PC-3 (cell line): ENCODE measurements around the gene ST14. TPM values are rescaled to one million over a fixed set of nuclear protein-coding genes. Genes with fewer than 3 reads are reported as not detected.

ENCODE experiments used
- ATAC-seq: fragments of 200-7000 bp; cut with Tn5 transposase; 2 replicates; pipeline ENCODE4 v1.9.1; 2020; ENCODE audit warnings: mild to moderate bottlenecking, moderate library complexity
- BruUV-seq: library from RNA; stranded (reverse); fragments of 400-500 nt; replicated peaks from 2 replicates; lab custom pipeline; 2021; lab: Mats Ljungman, UMichigan
- CTCF ChIA-PET: fragments of 300-600 bp; sonication (Branson Sonifier 250); formaldehyde crosslinking; loops from one replicate; lab custom pipeline; 2022; ENCODE audit warnings: antibody characterized with exemption; lab: Charles Lee
- POLR2A ChIA-PET: fragments of 300-600 bp; sonication (Branson Sonifier 250); formaldehyde crosslinking; loops from one replicate; lab custom pipeline; 2022; ENCODE audit warnings: antibody characterized with exemption; ENCODE audit not compliant: unreplicated experiment; lab: Charles Lee
- DNase-seq: peaks from one replicate; pipeline ENCODE4 v3.0.0-alpha.2; 2015
- H2AFZ ChIP-seq: fragments of 300-600 bp; sonication (generic); 2 replicates; pipeline ENCODE4 v1.6.0; 2016; ENCODE audit warnings: antibody characterized with exemption, low read length
- H3F3A ChIP-seq: fragments of 300-600 bp; sonication (generic); one replicate; pipeline ENCODE4 v1.6.0; 2017; ENCODE audit warnings: antibody characterized with exemption, low read length, control low read depth, mild to moderate bottlenecking; ENCODE audit not compliant: unreplicated experiment
- H3K27ac ChIP-seq: fragments of 300-600 bp; sonication (generic); 2 replicates; pipeline ENCODE4 v1.5.1; 2016; ENCODE audit warnings: mild to moderate bottlenecking, low read length
- H3K27me3 ChIP-seq: fragments of 300-600 bp; sonication (generic); 2 replicates; pipeline ENCODE4 v1.6.1; 2016; ENCODE audit warnings: low read length, mixed read lengths
- H3K36me3 ChIP-seq: fragments of 300-600 bp; sonication (generic); 2 replicates; pipeline ENCODE4 v1.6.1; 2016; ENCODE audit warnings: low read depth, mixed run types, low read length, mixed read lengths
- H3K4me1 ChIP-seq: fragments of 300-600 bp; sonication (generic); 2 replicates; pipeline ENCODE4 v1.5.1; 2016; ENCODE audit warnings: low read length; ENCODE audit not compliant: insufficient read depth
- H3K4me2 ChIP-seq: fragments of 300-600 bp; sonication (generic); 2 replicates; pipeline ENCODE4 v1.6.0; 2016; ENCODE audit warnings: low read length
- H3K4me3 ChIP-seq: fragments of 300-600 bp; sonication (generic); 2 replicates; pipeline ENCODE4 v1.5.1; 2016; ENCODE audit warnings: mild to moderate bottlenecking, low read length, mixed read lengths
- H3K79me2 ChIP-seq: fragments of 300-600 bp; sonication (generic); 2 replicates; pipeline ENCODE4 v1.6.1; 2017; ENCODE audit warnings: low read length, mixed read lengths
- H3K9ac ChIP-seq: fragments of 300-600 bp; sonication (generic); 2 replicates; pipeline ENCODE4 v1.6.0; 2016; ENCODE audit warnings: mild to moderate bottlenecking, low read length
- H3K9me2 ChIP-seq: fragments of 300-600 bp; sonication (generic); replicated peaks from 2 replicates; pipeline ENCODE4 v1.6.1; 2016; ENCODE audit warnings: mixed run types, low read length, mixed read lengths
- H3K9me3 ChIP-seq: fragments of 300-600 bp; sonication (generic); 2 replicates; pipeline ENCODE4 v1.6.1; 2016; ENCODE audit warnings: low read length, mixed read lengths
- H4K20me1 ChIP-seq: fragments of 300-600 bp; sonication (generic); 2 replicates; pipeline ENCODE4 v1.6.1; 2016; ENCODE audit warnings: low read length, mixed read lengths
- EZH2 ChIP-seq: fragments of 300-600 bp; sonication (generic); IDR thresholded peaks from one replicate; pipeline ENCODE4 v1.6.1; 2017; ENCODE audit warnings: antibody characterized with exemption, mild to moderate bottlenecking, low read length; ENCODE audit not compliant: unreplicated experiment
- EZH2phosphoT487 ChIP-seq: fragments of 300-600 bp; sonication (generic); IDR thresholded peaks from 2 replicates; pipeline ENCODE4 v1.6.1; 2018; ENCODE audit warnings: mild to moderate bottlenecking, antibody characterized with exemption, low read length, borderline replicate concordance
- intact Hi-C: fragments of 100-400 bp; cut with micrococcal nuclease; formaldehyde crosslinking; loops from 2 replicates; pipeline ENCODE4 v1.9.0; 2023
- total RNA-seq: library from RNA; depleted of rRNA; stranded (reverse); fragments of >200 nt; gene quantifications from 2 replicates; pipeline ENCODE4 v1.2.3, GENCODE V29; 2014
- TF ChIP-seq, protein P1 (sequence below): fragments of 300-600 bp; sonication (generic); conservative IDR thresholded peaks from 2 replicates; pipeline ENCODE4 v1.5.1; 2017; ENCODE audit warnings: antibody characterized with exemption, low read depth, mild to moderate bottlenecking, low read length

ST14 gene
- total RNA-seq, 1 experiment from 2014 or later, result 231 TPM

DNA sequence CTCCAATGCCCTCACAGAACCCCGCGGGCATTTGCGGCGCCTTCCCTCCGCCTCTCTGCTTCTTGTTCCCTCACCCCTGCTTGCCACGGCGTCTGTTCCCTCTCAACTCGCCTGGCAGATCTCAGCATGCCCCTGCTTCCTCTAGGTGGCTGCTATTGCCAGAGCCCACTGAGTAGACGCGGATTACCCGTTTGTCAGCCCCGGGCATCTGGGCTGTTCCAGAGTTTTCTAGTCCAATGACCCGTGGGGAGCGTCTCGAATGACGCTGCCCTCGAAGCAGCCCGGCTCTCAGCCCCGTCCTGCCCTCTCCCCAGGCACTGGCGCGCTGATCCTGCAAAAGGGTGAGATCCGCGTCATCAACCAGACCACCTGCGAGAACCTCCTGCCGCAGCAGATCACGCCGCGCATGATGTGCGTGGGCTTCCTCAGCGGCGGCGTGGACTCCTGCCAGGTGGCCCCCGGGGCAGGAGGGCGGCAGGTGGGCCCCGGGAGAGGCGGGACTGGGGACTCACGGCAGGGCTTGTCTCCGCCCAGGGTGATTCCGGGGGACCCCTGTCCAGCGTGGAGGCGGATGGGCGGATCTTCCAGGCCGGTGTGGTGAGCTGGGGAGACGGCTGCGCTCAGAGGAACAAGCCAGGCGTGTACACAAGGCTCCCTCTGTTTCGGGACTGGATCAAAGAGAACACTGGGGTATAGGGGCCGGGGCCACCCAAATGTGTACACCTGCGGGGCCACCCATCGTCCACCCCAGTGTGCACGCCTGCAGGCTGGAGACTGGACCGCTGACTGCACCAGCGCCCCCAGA is 49.7 kb downstream of the ST14 start:
- Histone ChIP-seq H2AFZ (no peak overlapping the region), H3K27ac (no peak overlapping the region), H3K4me1 (no peaks in the 10 kb centered on the region; the same call in 1 of the 2 replicates), H3K4me3 (no peak overlapping the region), H3K9me3 (no peaks in the 10 kb centered on the region), H3K36me3 (peaks cover 7% of the 10 kb centered on the region), H3F3A (no peaks in the 10 kb centered on the region), H4K20me1 (no peaks in the 10 kb centered on the region), H3K79me2 (no peaks in the 10 kb centered on the region), H3K9me2 (no peaks in the 10 kb centered on the region), H3K9ac (no peak overlapping the region), H3K27me3 (no peaks in the 10 kb centered on the region), H3K4me2 (no peak overlapping the region)
- BruUV-seq, result no TSS peak
- POLR2A ChIA-PET, result no interaction called here
- TF ChIP-seq EZH2phosphoT487 (no peak), EZH2 (no peak)
- TF ChIP-seq, protein P1, sequence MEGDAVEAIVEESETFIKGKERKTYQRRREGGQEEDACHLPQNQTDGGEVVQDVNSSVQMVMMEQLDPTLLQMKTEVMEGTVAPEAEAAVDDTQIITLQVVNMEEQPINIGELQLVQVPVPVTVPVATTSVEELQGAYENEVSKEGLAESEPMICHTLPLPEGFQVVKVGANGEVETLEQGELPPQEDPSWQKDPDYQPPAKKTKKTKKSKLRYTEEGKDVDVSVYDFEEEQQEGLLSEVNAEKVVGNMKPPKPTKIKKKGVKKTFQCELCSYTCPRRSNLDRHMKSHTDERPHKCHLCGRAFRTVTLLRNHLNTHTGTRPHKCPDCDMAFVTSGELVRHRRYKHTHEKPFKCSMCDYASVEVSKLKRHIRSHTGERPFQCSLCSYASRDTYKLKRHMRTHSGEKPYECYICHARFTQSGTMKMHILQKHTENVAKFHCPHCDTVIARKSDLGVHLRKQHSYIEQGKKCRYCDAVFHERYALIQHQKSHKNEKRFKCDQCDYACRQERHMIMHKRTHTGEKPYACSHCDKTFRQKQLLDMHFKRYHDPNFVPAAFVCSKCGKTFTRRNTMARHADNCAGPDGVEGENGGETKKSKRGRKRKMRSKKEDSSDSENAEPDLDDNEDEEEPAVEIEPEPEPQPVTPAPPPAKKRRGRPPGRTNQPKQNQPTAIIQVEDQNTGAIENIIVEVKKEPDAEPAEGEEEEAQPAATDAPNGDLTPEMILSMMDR, result no peak
- CTCF ChIA-PET, result no interaction called here
- intact Hi-C loops, result no loop called here
- DNase-seq (no peak), ATAC-seq (no peak)

DNA sequence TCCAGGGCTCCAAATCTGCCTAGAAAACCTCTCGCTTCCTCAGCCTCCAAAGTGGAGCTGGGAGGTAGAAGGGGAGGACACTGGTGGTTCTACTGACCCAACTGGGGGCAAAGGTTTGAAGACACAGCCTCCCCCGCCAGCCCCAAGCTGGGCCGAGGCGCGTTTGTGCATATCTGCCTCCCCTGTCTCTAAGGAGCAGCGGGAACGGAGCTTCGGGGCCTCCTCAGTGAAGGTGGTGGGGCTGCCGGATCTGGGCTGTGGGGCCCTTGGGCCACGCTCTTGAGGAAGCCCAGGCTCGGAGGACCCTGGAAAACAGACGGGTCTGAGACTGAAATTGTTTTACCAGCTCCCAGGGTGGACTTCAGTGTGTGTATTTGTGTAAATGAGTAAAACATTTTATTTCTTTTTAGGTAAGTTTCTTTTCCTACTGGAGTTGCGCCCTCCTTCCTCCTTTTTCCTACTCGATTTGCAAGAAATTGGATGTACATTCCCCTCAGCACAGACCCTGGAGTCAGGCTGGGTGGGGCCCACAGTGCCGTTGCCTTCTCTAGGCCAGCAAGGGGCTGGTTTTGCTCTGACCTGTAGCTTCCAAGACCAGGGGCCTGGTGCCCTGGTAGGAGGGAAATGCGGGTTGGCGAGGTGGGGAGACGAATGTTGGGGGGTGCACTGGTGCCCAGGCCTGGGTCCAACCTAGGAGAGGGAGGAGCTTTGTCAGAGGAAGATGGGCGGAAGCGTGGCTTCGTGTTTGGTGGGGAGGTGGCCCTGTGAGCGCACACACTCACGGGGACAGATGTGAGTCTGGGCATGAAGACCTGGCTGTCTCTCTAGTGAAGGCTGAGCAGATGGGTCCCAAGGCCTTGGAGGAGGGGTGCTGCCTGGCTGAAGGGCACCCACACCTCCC is 50.6 kb downstream of the ST14 start:
- Histone ChIP-seq H3K9me2 (no peaks in the 10 kb centered on the region), H3K27me3 (no peaks in the 10 kb centered on the region), H3K79me2 (no peaks in the 10 kb centered on the region), H3F3A (no peaks in the 10 kb centered on the region), H3K9me3 (no peaks in the 10 kb centered on the region), H2AFZ (no peak overlapping the region), H4K20me1 (no peaks in the 10 kb centered on the region), H3K27ac (no peak overlapping the region), H3K4me2 (no peak overlapping the region), H3K9ac (no peak overlapping the region), H3K4me1 (no peaks in the 10 kb centered on the region; the same call in 1 of the 2 replicates), H3K36me3 (peaks cover 7% of the 10 kb centered on the region), H3K4me3 (no peak overlapping the region)
- CTCF ChIA-PET, result no interaction called here
- DNase-seq (no peak), ATAC-seq (no peak)
- POLR2A ChIA-PET, result no interaction called here
- TSS peak; percentile 70 for BruUV-seq
- TF ChIP-seq EZH2, result no peak
- TF ChIP-seq EZH2phosphoT487, result no peak
- TF ChIP-seq, protein P1, result no peak
- intact Hi-C loops, result loop anchor here (5.0 to 10.0 kb wide), 2 partner anchors 105 to 202 kb away; partner anchors contain the start of gene ZBTB44
